HG03025 (cell line): Measurements from ENCODE around the gene FAM24A.
"Not testable (repeated sequence)": the region's sequence is repeated elsewhere in the genome, so short reads cannot be mapped to it uniquely, and the experiment has no call there.

Experiments
- ATAC-seq: cut with Tn5 transposase; IDR thresholded peaks from one replicate; pipeline ENCODE4 v1.9.1; 2021; ENCODE audit warnings: mild to moderate bottlenecking, moderate library complexity; ENCODE audit not compliant: unreplicated experiment, low FRiP score

FAM24A gene, protein sequence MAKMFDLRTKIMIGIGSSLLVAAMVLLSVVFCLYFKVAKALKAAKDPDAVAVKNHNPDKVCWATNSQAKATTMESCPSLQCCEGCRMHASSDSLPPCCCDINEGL

DNA sequence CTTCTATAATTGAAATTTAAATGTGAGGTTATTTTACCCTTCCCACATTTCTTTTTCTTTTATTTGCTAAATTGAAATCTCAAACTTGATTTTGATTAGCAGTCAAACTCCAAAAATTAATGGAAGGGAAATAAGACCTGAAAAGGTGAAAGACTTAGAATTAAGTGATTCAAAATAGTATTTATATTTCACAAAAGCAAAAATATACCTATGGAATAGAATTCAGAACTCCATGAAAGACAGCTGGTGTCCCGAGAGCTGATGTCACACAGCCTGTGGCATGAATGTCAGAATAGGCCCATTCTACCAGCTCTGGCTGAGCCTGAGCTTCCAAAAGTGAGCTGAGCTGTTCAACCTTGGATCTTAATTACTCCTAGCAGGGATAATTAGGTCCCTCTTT is at the start of gene FAM24A:
Gene FAM24A, plus strand, starts transcription at position 301 of the 400 bp plus-strand sequence. CDS start 1,025 bp downstream, outside the sequence.
- no peak for ATAC-seq

DNA sequence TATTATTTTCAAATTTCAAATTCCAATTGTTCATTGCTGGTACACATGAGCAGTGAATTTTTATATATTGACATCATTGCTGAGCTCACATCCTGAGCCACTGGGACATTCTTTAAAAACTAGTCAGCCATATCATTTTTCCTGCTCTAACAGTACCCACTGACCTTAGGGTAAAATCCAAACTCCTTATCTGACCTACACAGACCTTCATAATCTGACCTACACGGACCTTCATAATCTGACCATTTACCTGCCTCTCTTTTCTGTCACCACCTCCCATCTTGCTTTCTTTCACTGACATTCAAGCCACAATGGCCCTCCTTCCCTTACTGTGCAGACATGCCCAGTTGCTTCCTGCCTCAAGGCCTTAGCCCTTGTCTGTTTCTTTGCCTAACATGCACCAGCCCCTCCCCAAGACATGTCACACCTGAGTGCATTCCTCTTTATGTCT is 48.7 kb upstream of the FAM24A start:
- no peak for ATAC-seq

DNA sequence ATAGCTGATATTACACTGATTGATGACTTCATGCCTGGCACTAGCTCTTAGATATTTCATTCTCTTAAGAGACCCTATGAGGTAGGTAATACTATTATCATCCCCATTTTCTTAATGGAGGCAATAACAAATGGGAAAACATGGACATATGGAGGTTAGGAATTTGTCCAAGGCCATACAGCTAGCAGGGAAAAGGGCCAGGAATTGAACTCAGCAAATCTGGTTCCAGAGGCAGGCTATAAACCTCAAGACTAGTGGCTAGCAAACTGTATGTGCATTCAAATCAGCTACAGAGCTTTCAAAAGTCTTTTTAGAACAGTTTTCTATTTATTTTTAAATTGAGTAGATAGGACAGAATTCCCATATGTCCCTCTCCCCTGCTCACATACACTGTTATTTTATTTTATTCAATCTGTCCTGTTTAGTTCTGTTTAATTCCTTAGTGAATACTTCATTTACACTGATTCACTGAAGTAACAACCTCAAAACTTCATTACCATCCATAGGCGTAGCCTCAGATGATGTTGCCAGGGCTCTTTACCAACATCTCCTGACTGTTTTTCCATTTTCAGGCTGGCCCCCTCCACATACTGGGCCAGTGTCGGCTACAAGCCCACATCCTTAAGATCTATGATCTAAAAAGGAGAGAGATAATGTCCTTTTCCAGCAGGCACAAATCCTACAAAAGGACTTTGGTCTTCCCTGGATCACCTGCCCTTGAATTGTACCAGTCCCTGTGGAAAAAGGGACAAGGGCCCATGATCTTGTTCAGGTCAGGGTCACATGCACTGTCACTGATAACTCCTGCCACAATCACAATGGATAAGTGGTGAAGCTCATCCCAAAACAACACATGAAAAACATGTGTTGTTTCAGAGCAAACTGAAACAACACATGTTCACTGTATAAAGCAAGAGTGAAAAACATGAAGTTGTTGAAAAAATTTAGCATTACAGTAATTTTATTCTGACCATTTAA is 46.9 kb upstream of the FAM24A start:
- ATAC-seq, result no peak

DNA sequence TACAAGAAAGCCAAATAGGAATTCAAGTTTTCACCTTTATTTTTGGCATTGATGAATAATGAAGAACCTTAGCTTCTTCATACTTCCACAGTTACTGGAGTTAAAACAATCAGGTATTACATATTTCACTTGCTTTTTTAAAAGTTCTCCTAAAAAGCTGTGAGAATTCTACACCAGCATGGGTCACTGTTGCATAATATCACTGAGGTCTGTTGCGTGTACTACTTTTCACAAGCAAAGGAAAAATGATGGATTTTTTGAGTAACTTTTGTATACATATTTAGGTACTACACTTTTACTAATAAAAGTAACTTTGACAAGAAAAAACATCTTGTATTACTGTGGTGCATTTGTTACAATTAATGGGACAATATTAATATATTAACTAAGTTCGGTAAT is 46.2 kb upstream of the FAM24A start:
- no peak for ATAC-seq

DNA sequence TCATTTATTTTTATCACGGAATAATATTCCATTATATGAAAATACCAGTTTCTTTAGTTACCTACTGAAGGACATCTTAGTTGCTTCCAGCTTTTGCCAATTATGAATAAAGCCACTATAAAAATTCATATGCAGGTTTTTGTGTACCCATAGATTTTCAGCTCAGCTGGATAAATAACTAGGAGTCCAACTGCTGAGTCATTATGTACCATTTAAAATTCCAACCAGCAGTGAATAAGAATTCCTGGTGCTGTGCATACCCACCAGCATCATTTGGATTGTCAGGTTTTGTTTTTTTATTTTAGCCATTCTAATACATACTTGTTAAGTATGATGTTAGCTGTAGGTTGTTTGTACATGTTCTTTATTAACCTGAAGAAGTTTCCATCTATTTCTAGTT is 45.5 kb upstream of the FAM24A start:
- ATAC-seq, result no peak

DNA sequence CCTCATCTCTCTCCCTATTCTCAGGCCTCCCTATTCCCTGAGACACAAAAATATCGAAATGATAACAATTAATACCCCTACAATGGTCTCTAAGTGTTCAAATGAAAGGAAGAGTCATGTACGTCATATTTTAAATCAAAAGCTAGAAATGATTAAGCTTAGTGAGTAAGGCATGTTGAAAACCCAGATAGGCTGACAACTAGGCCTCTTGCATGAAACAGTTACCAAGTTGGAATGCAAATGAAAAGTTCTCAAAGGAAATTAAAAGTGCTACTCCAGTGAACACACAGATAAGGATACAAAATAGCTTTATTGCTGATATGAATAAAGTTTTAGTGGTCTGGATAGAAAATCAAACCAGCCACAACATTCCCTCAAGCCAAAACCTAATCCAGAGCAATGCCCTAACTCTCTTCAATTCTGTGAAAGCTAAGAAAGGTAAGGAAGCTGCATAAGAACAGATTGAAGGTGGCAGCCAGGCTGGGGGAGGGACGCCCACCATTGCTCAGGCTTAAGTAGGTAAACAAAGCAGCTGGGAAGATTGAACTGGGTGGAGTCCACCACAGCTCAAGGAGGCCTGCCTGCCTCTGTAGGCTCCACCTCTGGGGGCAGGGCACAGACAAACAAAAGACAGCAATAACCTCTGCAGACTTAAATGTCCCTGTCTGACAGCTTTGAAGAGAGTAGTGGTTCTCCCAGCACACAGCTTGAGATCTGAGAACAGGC is 43.5 kb upstream of the FAM24A start:
- ATAC-seq, result not testable (repeated sequence)

DNA sequence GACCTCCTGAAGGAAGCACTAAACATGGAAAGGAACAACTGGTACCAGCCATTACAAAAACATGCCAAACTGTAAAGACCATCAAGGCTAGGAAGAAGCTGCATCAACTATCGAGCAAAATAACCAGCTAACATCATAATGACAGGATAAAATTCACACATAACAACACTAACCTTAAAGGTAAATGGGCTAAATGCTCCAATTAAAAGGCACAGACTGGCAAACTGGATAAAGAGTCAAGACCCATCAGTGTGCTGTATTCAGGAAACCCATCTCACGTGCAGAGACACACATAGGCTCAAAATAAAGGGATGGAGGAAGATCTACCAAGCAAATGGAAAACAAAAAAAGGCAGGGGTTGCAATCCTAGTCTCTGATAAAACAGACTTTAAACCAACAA is 41.6 kb upstream of the FAM24A start:
- ATAC-seq, result not testable (repeated sequence)

DNA sequence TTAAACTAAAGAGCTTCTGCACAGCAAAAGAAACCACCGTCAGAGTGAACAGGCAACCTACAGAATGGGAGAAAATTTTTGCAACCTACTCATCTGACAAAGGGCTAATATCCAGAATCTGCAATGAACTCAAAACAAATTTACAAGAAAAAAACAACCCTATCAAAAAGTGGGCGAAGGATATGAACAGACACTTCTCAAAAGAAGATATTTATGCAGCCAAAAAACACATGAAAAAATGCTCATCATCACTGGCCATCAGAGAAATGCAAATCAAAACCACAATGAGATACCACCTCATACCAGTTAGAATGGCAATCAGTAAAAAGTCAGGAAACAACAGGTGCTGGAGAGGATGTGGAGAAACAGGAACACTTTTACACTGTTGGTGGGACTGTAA is 38.5 kb upstream of the FAM24A start:
- ATAC-seq, result not testable (repeated sequence)

DNA sequence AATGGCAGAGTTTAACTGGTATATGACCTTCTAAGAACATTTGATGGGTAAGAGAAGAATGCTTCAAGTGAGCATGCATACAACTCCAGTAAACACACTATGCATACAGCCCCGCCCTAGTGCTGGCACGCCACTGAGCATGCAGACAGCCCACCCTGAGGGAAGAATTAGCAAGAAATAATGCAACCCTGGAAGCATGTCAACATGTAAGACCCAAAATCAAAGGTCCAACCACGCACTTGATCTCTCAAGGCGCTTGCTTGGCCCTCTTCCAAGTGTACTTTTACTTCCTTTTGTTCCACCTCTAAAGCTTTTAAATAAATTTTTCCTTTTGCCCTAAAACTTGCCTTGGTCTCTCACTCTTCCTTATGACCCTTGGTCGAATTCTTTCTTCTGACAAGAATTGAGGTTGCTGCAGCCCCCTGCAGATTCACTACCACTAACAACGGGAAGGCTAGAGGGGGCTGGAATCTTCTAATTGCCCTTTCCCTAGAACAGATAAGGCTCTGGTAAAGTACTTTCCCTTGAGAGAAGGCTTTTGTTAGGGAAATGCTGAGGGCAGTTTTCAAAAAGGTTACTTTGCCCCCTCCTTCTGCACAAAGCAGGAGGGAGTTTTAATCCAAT is 34.5 kb upstream of the FAM24A start:
- ATAC-seq, result no peak

DNA sequence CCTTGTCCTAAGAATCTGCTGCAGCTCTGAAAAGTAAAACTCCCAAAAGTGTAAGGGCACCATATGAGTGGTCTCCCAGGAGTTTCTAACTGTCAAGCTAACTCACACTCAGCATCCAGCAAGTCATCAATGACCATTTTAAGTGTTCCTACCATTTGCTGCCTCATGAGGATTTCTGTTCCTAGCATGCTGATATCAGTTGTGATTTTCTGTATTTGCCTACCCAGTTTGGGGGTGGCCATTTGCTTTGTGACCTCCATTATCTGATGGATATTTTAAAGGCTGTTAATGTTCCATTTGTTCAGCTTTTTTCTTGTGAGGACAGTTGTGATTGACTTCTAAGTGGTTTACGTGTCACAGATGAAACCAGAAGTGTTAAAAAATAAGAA is 33.9 kb upstream of the FAM24A start:
- ATAC-seq, result no peak

DNA sequence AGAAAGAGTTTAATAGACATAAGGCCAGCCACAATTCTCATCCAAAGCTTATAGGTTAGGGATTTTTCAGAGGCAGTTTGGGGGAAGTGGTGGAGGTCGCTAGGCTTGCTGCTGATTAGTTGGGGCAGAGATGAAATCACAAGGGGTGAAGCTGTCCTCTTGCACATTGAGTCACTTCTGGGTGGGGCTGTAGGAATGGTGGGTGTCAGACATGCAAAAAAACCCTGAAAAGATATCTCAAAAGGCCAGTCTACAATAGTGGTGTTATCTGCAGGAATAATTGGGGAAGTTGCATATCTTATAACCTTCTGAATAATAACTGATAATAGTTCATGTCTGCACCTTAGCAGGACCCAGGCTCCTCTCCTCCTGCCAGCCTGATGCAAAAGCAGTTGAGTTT is 33.1 kb upstream of the FAM24A start:
- ATAC-seq, result no peak

DNA sequence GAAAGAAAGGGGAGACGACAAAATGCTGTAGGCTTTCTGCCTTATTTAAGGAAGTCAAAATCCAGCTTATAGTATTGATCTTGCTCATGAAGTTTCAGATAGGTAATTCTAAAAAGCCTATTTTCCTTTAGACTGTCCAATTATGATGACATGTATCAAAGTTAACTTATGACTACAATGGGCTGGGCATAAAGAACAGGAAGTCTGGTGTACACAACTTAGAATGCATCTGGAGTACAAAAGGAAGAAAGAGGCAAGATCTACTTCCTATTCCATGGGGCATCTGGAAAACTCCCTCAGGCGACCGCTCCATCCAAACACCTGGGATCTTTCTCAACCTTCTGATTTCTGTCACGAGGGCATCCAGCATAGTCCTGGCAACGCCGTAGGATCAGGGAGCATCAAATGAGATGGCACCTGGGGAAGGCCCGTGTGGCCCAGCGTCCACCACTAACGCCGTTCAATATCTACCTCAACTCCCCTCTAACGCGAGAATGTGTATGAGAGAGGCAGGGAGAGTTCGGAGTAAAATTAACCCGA is 31.5 kb upstream of the FAM24A start:
- ATAC-seq, result peak; percentile 18

DNA sequence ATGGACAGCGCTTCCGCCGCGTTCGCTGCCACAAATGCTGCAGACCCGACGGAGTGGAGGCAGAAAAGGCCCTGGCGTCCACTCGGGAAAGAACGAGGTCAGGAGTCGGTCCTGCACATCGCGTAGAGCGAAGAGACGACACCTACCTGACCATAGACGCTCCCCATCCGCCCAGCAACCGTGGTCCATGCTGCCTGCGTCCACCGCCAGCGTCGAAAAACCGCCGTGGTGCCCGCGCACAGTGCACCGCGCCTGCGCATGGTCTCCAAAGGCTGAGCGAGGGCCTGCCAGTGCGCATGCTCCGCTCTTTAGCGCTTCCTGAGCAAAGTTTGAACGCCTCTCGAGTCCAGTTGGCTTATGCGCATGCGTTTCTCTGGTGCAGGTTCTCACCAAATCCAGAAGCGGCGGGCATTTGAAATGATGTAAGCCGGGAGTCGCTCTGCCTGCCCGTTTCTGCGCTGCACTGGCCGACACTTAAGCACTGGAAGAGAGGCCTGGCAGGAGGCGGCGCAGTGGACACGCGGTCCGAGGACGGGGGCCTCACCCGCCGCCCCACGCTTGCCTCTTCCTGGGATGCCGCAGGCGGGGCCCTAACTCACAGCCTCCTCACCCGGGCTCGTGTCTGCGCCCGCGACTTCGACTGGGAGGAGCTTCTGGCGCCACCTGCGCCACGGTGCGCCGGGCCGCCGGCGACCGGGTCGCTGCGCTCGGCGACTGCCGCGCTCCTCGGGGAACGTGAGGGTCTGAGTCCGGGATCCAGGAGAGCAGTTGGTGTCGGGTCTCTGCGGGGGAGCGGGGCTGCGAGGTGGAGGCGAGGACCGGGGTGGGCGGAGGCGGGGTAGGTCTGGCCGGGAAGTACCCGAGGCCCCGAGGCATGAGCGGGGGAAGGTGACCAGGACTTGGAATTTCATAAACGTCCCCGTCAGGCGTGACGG is 30.8 kb upstream of the FAM24A start, which contains the start of gene FAM24B:
Gene FAM24B, minus strand, starts transcription at position 243 of the 935 bp plus-strand sequence. CDS start 29,066 bp downstream, outside the sequence.
- ATAC-seq, result peak; percentile 80

DNA sequence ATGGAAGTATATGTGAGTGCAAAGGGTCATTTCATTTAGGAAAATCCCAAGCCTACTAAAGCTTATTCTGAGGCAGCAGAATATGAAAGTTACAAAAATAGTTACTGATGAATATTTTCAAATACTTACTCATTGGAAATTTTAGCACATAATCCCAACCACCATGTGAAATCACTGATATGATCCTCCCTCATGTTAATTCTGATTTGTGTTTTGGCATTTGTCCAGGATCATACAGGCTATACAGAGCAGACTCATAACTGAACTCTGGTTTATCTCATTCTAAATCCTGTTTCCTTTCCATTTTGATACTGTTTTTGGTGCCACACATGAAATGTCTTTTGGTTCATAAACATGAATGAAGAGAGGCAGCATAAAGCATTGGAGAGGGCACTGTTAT is 27.6 kb upstream of the FAM24A start:
- ATAC-seq, result no peak

DNA sequence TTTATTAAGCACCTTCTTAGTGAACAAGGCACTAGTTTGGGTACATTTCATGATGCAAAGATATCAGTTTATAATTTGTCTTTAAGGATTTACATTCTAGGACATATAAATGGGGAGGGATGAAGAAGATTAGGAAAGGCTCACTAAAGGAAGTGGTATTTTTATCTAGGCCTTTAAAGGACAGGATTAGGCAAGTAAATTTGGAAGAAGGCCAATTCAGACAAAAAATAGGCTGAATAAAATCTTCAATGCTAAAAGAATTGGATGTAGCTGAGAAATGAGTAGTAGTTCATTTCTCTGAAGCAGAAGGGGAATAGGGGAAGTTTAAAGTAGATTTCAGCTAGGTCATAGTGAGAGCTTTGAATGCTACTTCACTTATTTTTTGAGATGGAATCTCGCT is 26.2 kb upstream of the FAM24A start:
- ATAC-seq, result no peak

DNA sequence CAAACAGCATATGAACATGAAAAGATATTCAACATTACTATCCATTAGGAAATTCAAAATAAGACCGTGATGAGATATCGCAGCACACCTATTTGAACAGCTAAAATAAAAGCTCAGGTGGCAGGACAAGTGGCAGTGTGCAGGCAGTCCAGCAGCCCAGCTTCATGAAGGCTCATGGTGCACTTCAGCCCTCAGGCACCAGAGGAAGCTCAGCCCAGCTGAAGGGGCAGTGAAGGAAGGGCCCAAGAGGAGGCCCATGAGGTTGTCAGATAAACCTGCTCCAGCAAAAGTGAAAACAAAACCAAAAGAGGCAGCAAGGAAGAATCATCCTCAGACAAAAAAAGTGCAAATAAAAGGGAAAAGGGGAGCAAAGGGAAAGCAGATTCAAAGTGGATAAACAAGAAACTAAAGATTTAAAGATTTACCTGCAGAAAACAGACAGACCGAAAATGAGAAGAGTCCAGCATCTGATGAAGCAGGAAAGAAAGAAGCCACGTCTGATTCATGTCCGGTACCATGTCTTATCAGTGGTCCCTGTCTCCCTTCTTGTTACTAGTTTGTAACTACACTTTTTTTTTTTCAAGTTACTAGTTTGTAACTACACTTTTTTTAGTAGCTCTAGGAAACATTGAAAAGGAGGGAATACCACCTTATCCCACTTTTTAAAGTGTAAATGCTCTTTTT is 16.0 kb upstream of the FAM24A start:
- no peak for ATAC-seq

DNA sequence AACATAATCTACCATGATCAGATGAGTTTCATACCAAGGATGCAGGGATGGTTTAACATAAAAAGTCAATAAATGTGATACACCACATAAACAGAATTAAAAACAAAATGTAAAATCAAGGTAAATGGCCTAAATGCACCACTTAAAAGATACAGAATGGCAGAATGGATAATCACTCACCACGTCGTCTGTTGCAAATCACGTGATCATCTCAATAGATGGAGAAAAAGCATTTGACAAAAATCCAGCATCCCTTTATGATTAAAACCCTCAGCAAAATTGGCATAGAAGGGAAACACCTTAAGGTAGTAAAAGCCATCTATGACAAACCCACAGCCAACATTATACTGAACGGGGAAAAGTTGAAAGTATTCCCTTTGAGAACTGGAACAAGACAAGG is 6.5 kb upstream of the FAM24A start:
- not testable (repeated sequence) for ATAC-seq

DNA sequence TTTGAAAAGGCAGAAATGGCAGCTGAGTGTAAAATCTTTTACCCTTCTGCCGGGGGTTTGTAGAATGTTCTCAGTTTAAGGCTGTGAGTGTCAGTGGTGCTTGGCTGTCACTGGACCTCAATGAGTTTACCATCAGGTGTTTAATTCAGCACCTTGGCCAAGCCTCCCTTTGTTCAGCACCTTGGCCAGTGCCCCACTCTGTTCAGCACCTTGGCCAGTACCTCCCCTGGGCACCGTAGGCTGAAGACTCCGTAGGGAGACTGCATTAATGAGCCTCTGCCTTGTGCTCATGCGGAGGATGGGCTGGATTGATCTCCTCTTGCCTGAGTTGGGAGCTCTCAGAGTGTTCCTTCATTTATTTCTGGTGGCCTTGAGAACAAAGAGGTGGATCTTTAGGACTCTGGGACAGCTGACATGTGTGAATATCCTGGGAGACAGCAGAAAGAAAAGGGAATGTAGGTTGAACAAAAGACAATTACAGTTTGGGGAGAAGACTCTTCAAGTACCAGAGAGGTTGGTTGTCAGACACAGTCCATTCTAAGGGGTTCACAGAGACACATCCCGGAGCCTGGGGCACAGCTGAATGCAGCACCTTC is 1.6 kb downstream of the FAM24A start:
- ATAC-seq, result no peak
